Dendritic cell treated with granulocyte-macrophage colony-stimulating factor and Interleukin-4, amounts not matched to agents 40 ng/mL and 50 ng/mL, for 4 days (primary cell): ENCODE results near the gene GPRC6A.

ENCODE experiments used
- H3K27ac Mint-ChIP-seq: one replicate; pipeline ENCODE4 v1.8.0; 2022; ENCODE audit warnings: mild to moderate bottlenecking, mixed read lengths
- H3K27me3 Mint-ChIP-seq: one replicate; pipeline ENCODE4 v1.8.0; 2022; ENCODE audit warnings: mild to moderate bottlenecking, mixed read lengths
- H3K36me3 Mint-ChIP-seq: one replicate; pipeline ENCODE4 v1.8.0; 2022; ENCODE audit warnings: low read depth, mixed read lengths
- H3K4me1 Mint-ChIP-seq: one replicate; pipeline ENCODE4 v1.8.0; 2022; ENCODE audit warnings: low read depth, mixed read lengths
- H3K4me3 Mint-ChIP-seq: one replicate; pipeline ENCODE4 v1.8.0; 2022; ENCODE audit warnings: mild to moderate bottlenecking, moderate library complexity, mixed read lengths
- H3K9me3 Mint-ChIP-seq: one replicate; pipeline ENCODE4 v1.8.0; 2022; ENCODE audit warnings: mixed read lengths
- intact Hi-C: fragments of 100-400 bp; cut with micrococcal nuclease; formaldehyde crosslinking; loops from one replicate; pipeline ENCODE4 v1.15.0; 2022

Gene GPRC6A

DNA sequence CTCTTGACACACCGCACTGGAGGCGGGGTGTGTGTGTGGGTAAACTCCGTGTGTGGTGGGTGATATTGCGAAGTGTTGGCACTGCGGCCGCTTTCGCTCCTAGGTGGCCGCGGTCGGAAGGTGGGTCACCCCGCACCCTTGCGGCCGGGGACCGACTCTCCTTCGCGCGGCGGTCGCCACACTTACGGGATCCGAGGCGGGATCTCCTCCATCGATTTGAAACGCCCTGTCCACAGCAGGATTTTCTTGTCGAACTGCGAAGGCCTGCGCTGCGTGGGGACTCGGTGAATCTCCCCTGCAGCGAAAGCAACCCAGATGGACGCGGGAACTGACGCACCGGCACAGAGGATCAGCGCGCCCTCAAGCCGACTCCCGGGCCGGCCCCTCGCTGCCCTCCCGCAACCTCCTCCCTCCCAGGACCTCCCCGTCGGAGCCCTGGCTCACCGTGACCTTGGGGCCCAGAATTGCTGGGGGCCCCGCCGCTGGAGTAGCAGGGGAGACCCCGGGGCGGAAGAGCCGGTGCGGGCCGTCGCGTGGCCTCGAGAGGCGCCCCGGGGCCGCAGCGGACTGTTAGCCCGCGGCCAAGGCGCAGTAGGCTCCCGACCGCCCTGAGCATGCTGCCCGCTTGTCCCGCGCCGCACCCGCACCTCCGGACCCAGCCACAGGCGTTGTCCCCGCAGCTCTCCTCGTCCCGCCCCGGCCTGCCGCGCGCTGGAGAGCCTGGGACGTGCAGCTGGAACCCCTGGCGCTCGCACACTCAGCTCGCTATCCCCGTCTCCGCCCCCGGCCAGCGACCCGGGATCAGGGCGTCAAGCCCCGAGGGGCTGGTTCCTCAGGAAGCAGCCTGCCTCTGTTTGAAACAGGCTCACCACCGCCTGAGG lies 63.7 kb downstream of the GPRC6A start, which contains the start of gene FAM162B:
FAM162B (minus strand) TSS at position 759 of the 881 bp plus-strand sequence; CDS start at position 616, 143 bp downstream.
- H3K4me3 Mint-ChIP-seq = peak within 1 kb of the TSS; percentile 44
- no peaks in the 10 kb centered on the region for H3K9me3 Mint-ChIP-seq
- peaks cover 14% of the 10 kb centered on the region for H3K4me1 Mint-ChIP-seq
- H3K27me3 Mint-ChIP-seq = peaks cover 46% of the 10 kb centered on the region
- H3K27ac Mint-ChIP-seq = no peak within 1 kb of the TSS
- no peaks in the 10 kb centered on the region for H3K36me3 Mint-ChIP-seq
- intact Hi-C loops = no loop called here

GRCh38 chr6:116764629-116764960 lies 64.3 kb downstream of the GPRC6A start:
- H3K4me1 Mint-ChIP-seq = peaks cover 14% of the 10 kb centered on the region
- H3K27me3 Mint-ChIP-seq = peaks cover 48% of the 10 kb centered on the region
- H3K36me3 Mint-ChIP-seq = no peaks in the 10 kb centered on the region
- H3K4me3 Mint-ChIP-seq = peak overlapping the region; percentile 17
- no peak overlapping the region for H3K27ac Mint-ChIP-seq
- no peaks in the 10 kb centered on the region for H3K9me3 Mint-ChIP-seq
- intact Hi-C loops = no loop called here

DNA sequence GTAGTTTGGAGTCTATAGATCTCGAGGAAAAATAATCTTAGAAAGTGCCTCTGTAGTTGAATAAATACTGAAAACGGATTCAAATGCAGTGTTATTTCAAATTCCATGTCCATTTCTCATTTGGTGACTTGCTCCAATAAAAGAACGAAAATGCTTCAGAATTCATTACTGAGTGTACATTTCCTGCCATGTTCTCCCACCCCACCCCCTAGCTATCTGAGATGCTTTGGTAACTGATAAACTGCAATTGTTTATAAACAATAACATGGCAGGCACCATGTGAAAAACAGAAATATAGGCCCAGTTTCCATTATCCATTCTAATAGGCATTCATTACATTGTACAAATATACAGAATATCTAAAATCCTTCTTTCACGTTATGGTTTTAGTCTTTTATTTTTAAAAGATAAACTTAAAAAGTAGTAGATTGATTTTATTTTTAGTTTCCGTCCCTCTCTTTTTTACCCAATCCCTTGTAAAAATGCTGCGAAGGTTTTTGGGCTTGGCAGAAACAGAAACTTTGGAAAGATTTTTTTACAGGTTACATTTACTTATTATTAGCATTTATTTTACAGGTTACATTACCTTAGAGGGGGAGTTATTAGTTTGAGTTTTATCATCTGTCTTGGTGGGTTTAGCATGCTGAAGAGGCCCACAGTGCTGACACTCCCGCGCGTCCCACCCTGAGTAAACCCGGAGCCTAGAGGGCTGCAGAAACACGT lies 64.8 kb downstream of the GPRC6A start:
- H3K27me3 Mint-ChIP-seq = peaks cover 46% of the 10 kb centered on the region
- intact Hi-C loops = no loop called here
- no peak overlapping the region for H3K4me3 Mint-ChIP-seq
- H3K36me3 Mint-ChIP-seq = no peaks in the 10 kb centered on the region
- H3K27ac Mint-ChIP-seq = no peak overlapping the region
- no peaks in the 10 kb centered on the region for H3K9me3 Mint-ChIP-seq
- H3K4me1 Mint-ChIP-seq = peaks cover 14% of the 10 kb centered on the region

GRCh38 chr6:116763048-116763447 lies 65.8 kb downstream of the GPRC6A start:
- Mint-ChIP-seq H3K27ac (no peak overlapping the region), H3K9me3 (no peaks in the 10 kb centered on the region), H3K4me1 (peaks cover 14% of the 10 kb centered on the region), H3K4me3 (no peak overlapping the region), H3K36me3 (no peaks in the 10 kb centered on the region), H3K27me3 (peaks cover 44% of the 10 kb centered on the region)
- intact Hi-C loops = no loop called here

DNA sequence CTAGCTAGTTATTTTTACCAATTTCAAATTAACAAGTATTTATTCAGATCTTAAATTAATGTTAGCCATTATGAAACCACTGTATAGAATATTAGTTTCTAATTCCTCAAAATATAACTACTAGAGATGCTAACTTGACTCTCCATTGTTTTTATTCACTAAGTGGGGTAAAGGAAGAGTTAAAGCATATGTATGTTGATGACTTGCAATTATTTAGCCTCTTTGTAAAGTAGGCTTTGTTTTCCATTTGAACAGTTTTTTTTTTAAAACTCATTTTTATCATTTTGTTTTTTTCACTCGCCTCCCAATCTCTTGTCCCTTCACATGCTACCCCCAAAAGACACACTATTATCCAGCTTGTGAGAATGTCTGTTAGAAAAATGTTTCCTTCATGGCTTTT lies 66.6 kb downstream of the GPRC6A start:
- Mint-ChIP-seq H3K27ac (no peak overlapping the region), H3K4me3 (no peak overlapping the region), H3K36me3 (no peaks in the 10 kb centered on the region), H3K27me3 (peaks cover 48% of the 10 kb centered on the region), H3K4me1 (peaks cover 14% of the 10 kb centered on the region), H3K9me3 (no peaks in the 10 kb centered on the region)
- intact Hi-C loops = no loop called here

DNA sequence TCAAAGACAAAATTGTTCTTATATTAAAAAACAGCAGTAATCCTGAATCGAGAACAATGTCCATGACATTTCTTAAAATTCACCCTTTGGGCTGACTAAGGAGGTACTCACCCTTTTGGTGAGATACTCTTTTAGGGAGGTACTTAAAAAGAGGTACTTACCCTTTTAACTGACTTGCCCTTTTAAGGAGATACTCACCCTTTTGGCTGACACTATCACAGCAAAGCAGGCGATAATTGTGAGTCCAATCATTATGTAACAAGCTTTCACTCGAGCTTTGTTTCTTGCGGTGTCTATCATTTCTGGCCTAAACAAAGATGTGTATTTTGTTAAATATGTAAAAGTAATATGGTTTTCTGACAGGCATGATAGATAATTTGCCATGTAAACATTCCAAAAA lies 67.1 kb downstream of the GPRC6A start:
- Mint-ChIP-seq H3K27ac (no peak overlapping the region), H3K4me3 (no peak overlapping the region)

GRCh38 chr6:116745176-116745575 lies 83.7 kb downstream of the GPRC6A start:
- Mint-ChIP-seq H3K4me3 (no peak overlapping the region), H3K27me3 (peaks cover 3% of the 10 kb centered on the region), H3K27ac (no peak overlapping the region), H3K9me3 (no peaks in the 10 kb centered on the region), H3K36me3 (no peaks in the 10 kb centered on the region), H3K4me1 (no peaks in the 10 kb centered on the region)
- intact Hi-C loops = no loop called here

More for the DNA sequence above, 67.1 kb downstream of the GPRC6A start:
- Mint-ChIP-seq H3K36me3 (no peaks in the 10 kb centered on the region), H3K27me3 (peaks cover 45% of the 10 kb centered on the region), H3K9me3 (no peaks in the 10 kb centered on the region), H3K4me1 (peaks cover 14% of the 10 kb centered on the region)
- intact Hi-C loops = no loop called here
